Measurements from ENCODE around the gene TEX264.

TEX264 gene

GRCh38 chr3:51682079-51682478 lies 11.0 kb downstream of the TEX264 start:
- TF ChIP-seq ZNF391 (tag by site-specific recombination; IDR thresholded peaks at IDR 0.05; ENCODE audit: borderline replicate concordance, low read depth), result no peak
- TF ChIP-seq ZNF2 (tag by site-specific recombination; IDR thresholded peaks at IDR 0.05), result 0 out of 2 replicates have a peak, but pooled peaks have one; percentile 28
- no peak for TF ChIP-seq ZNF677 (tag by site-specific recombination; IDR thresholded peaks at IDR 0.05)
- TF ChIP-seq ZNF18 (tag by site-specific recombination; IDR thresholded peaks at IDR 0.05), result no peak
- 0 out of 2 replicates have a peak, but pooled peaks have one; percentile 58 for TF ChIP-seq CTCF (tag by site-specific recombination; IDR thresholded peaks at IDR 0.05)
- no peak for TF ChIP-seq BCL11A (tag by site-specific recombination; IDR thresholded peaks at IDR 0.05; ENCODE audit: low read depth)
- no peak for TF ChIP-seq ZNF843 (tag by site-specific recombination; IDR thresholded peaks at IDR 0.05)
- no peak for TF ChIP-seq ZNF350 (tag by site-specific recombination; IDR thresholded peaks at IDR 0.05)
- no peak for TF ChIP-seq ZNF398 (tag by site-specific recombination; IDR thresholded peaks at IDR 0.05)
- peak; percentile 73 for TF ChIP-seq ZNF654 (tag by site-specific recombination; IDR thresholded peaks at IDR 0.05; ENCODE audit: low read depth)
- peak; percentile 61 for TF ChIP-seq GLIS1 (tag by site-specific recombination; IDR thresholded peaks at IDR 0.05)
- no peak for TF ChIP-seq ZNF37A (tag by site-specific recombination; IDR thresholded peaks at IDR 0.05)
- POLR2A ChIA-PET, result interaction anchor here (1.0 to 1.4 kb wide), 2 partner anchors 10 to 180 kb away, joined by 3 to 6 read pairs; no protein-coding TSS in a partner anchor
- Histone ChIP-seq H3K4me1 (ENCODE audit: control insufficient read depth, insufficient read depth, low read length) (no peaks in the 10 kb centered on the region), H3K9me3 (ENCODE audit: control insufficient read depth, insufficient read depth, low read depth, low read length) (no peaks in the 10 kb centered on the region), H3K27ac (ENCODE audit: extremely low read depth, low read depth, low read length) (no peak overlapping the region), H3K4me3 (ENCODE audit: low read depth, low read length) (no peak overlapping the region), H3K36me3 (ENCODE audit: control insufficient read depth in 2 of 2, insufficient read depth in 1 of 2, low read length in 2 of 2) (peaks cover 0 to 96% of the 10 kb centered on the region in 2 experiments; a peak in 2 of 3 replicates)
- CTCF ChIA-PET, result interaction anchor here (0.6 to 4.5 kb wide), 27 partner anchors 9 to 1257 kb away, joined by 3 to 71 read pairs (median 4); partner anchors contain the start of genes DCAF1, RAD54L2, RBM15B and TEX264

GRCh38 chr3:51682526-51682925 lies 11.5 kb downstream of the TEX264 start:
- Histone ChIP-seq H3K4me3 (ENCODE audit: low read depth, low read length) (no peak overlapping the region), H3K4me1 (ENCODE audit: control insufficient read depth, insufficient read depth, low read length) (no peaks in the 10 kb centered on the region), H3K9me3 (ENCODE audit: control insufficient read depth, insufficient read depth, low read depth, low read length) (no peaks in the 10 kb centered on the region), H3K27ac (ENCODE audit: extremely low read depth, low read depth, low read length) (no peak overlapping the region), H3K36me3 (ENCODE audit: control insufficient read depth in 2 of 2, insufficient read depth in 1 of 2, low read length in 2 of 2) (peaks cover 0 to 96% of the 10 kb centered on the region in 2 experiments; a peak in 2 of 3 replicates)
- CTCF ChIA-PET, result interaction anchor here (0.6 to 4.5 kb wide), 26 partner anchors 8 to 1256 kb away, joined by 3 to 71 read pairs (median 4); partner anchors contain the start of genes DCAF1, RAD54L2, RBM15B and TEX264
- POLR2A ChIA-PET, result interaction anchor here (1.0 to 1.4 kb wide), 2 partner anchors 10 to 180 kb away, joined by 3 to 6 read pairs; no protein-coding TSS in a partner anchor
- no peak for TF ChIP-seq ZNF626 (tag by site-specific recombination; IDR thresholded peaks at IDR 0.05)
- TF ChIP-seq ZNF350 (tag by site-specific recombination; IDR thresholded peaks at IDR 0.05), result no peak
- TF ChIP-seq PBX3 (CRISPR knock-in tag; IDR thresholded peaks at IDR 0.05), result no peak
- no peak for TF ChIP-seq ZSCAN5A (tag by site-specific recombination; IDR thresholded peaks at IDR 0.05)
- no peak for TF ChIP-seq ZNF155 (tag by site-specific recombination; IDR thresholded peaks at IDR 0.05)
- TF ChIP-seq ZNF513 (tag by site-specific recombination; IDR thresholded peaks at IDR 0.05), result no peak
- TF ChIP-seq ZNF776 (tag by site-specific recombination; IDR thresholded peaks at IDR 0.05; ENCODE audit: borderline replicate concordance), result no peak
- no peak for TF ChIP-seq ZNF600 (tag by site-specific recombination; IDR thresholded peaks at IDR 0.05)
- no peak for TF ChIP-seq ZNF394 (tag by site-specific recombination; IDR thresholded peaks at IDR 0.05; ENCODE audit: borderline replicate concordance)
- no peak for TF ChIP-seq ZNF621 (tag by site-specific recombination; IDR thresholded peaks at IDR 0.05)
- TF ChIP-seq ZNF76 (tag by site-specific recombination; IDR thresholded peaks at IDR 0.05; ENCODE audit: borderline replicate concordance, low read depth), result no peak
- TF ChIP-seq BCL6B (tag by site-specific recombination; IDR thresholded peaks at IDR 0.05), result no peak
- no peak for TF ChIP-seq ZNF2 (tag by site-specific recombination; IDR thresholded peaks at IDR 0.05)
